GM21576 (cell line): ENCODE measurements around the gene FAM83B.
"Not testable (repeated sequence)": the region's sequence is repeated elsewhere in the genome, so short reads cannot be mapped to it uniquely, and the experiment has no call there.

Source experiments
- ATAC-seq: cut with Tn5 transposase; IDR thresholded peaks from one replicate; pipeline ENCODE4 v1.9.1; 2021; ENCODE audit warnings: mild to moderate bottlenecking, moderate library complexity; ENCODE audit not compliant: unreplicated experiment

FAM83B gene

GRCh38 chr6:54860739-54861138, 14.2 kb downstream of the FAM83B start:
- ATAC-seq, result no peak

GRCh38 chr6:54861905-54862616, 15.5 kb downstream of the FAM83B start:
- no peak for ATAC-seq

GRCh38 chr6:54864272-54864671, 17.7 kb downstream of the FAM83B start:
- no peak for ATAC-seq

- no peak for ATAC-seq
Measured at GRCh38 chr6:54865091-54865631, 18.6 kb downstream of the FAM83B start.

GRCh38 chr6:54868556-54868955, 22.0 kb downstream of the FAM83B start:
- no peak for ATAC-seq

GRCh38 chr6:54873599-54873998, 27.0 kb downstream of the FAM83B start:
- no peak for ATAC-seq

GRCh38 chr6:54874349-54875048, 27.9 kb downstream of the FAM83B start:
- ATAC-seq, result no peak

GRCh38 chr6:54875539-54875938, 29.0 kb downstream of the FAM83B start:
- no peak for ATAC-seq

- no peak for ATAC-seq
Measured at GRCh38 chr6:54876365-54876764, 29.8 kb downstream of the FAM83B start.

- ATAC-seq, result no peak
Measured at GRCh38 chr6:54876871-54877270, 30.3 kb downstream of the FAM83B start.

GRCh38 chr6:54877713-54878317, 31.2 kb downstream of the FAM83B start:
- no peak for ATAC-seq

GRCh38 chr6:54878718-54879117, 32.1 kb downstream of the FAM83B start:
- no peak for ATAC-seq

GRCh38 chr6:54879188-54879985, 32.8 kb downstream of the FAM83B start:
- no peak for ATAC-seq

GRCh38 chr6:54881067-54881730, 34.6 kb downstream of the FAM83B start:
- no peak for ATAC-seq

GRCh38 chr6:54881891-54882290, 35.3 kb downstream of the FAM83B start:
- not testable (repeated sequence) for ATAC-seq

GRCh38 chr6:54886932-54887584, 40.5 kb downstream of the FAM83B start:
- no peak for ATAC-seq

GRCh38 chr6:54891536-54891935, 45.0 kb downstream of the FAM83B start:
- no peak for ATAC-seq

- no peak for ATAC-seq
Measured at GRCh38 chr6:54892831-54893230, 46.3 kb downstream of the FAM83B start.

GRCh38 chr6:54893818-54894217, 47.2 kb downstream of the FAM83B start:
- ATAC-seq, result no peak

- ATAC-seq, result no peak
Measured at GRCh38 chr6:54896302-54896701, 49.7 kb downstream of the FAM83B start.
